ENCODE measurements around the gene PPTC7. TPM values are rescaled to one million over a fixed set of nuclear protein-coding genes. Genes with fewer than 3 reads are reported as not detected.

Gene PPTC7
- total RNA-seq, 1 donor from 2014 or later = 13.3 TPM

- Mint-ChIP-seq H3K4me3 (ENCODE audit: unreplicated experiment) (no peak overlapping the region), H3K27ac (ENCODE audit: unreplicated experiment) (no peak overlapping the region), H3K9me3 (ENCODE audit: unreplicated experiment) (no peaks in the 10 kb centered on the region), H3K36me3 (ENCODE audit: unreplicated experiment) (peaks cover 23% of the 10 kb centered on the region), H3K27me3 (ENCODE audit: unreplicated experiment) (no peaks in the 10 kb centered on the region), H3K4me1 (ENCODE audit: unreplicated experiment) (no peaks in the 10 kb centered on the region)
- DNase-seq (ENCODE audit: extremely low spot score, unreplicated experiment) = no peak
- no peak for TF ChIP-seq CTCF (IDR thresholded peaks at IDR 0.05)
These were observed 48.3 kb downstream of the PPTC7 start for GRCh38 chr12:110534811-110535210.

- no peak overlapping the region for H3K27ac Mint-ChIP-seq (ENCODE audit: unreplicated experiment)
- DNase-seq (ENCODE audit: extremely low spot score, unreplicated experiment) = no peak
- no peaks in the 10 kb centered on the region for H3K4me1 Mint-ChIP-seq (ENCODE audit: unreplicated experiment)
These were observed 49.5 kb downstream of the PPTC7 start for GRCh38 chr12:110533607-110534006.

GRCh38 chr12:110532644-110533043 lies 50.5 kb downstream of the PPTC7 start:
- no peak overlapping the region for H3K27ac Mint-ChIP-seq (ENCODE audit: unreplicated experiment)
- no peaks in the 10 kb centered on the region for H3K9me3 Mint-ChIP-seq (ENCODE audit: unreplicated experiment)
- H3K27me3 Mint-ChIP-seq (ENCODE audit: unreplicated experiment) = no peaks in the 10 kb centered on the region
- H3K4me1 Mint-ChIP-seq (ENCODE audit: unreplicated experiment) = no peaks in the 10 kb centered on the region
- TF ChIP-seq CTCF (IDR thresholded peaks at IDR 0.05) = no peak
- no peak for DNase-seq (ENCODE audit: extremely low spot score, unreplicated experiment)
- no peak overlapping the region for H3K4me3 Mint-ChIP-seq (ENCODE audit: unreplicated experiment)
- H3K36me3 Mint-ChIP-seq (ENCODE audit: unreplicated experiment) = peaks cover 12% of the 10 kb centered on the region

More at GRCh38 chr12:110533607-110534006, 49.5 kb downstream of the PPTC7 start:
- Mint-ChIP-seq H3K9me3 (ENCODE audit: unreplicated experiment) (no peaks in the 10 kb centered on the region), H3K4me3 (ENCODE audit: unreplicated experiment) (no peak overlapping the region), H3K36me3 (ENCODE audit: unreplicated experiment) (peaks cover 17% of the 10 kb centered on the region), H3K27me3 (ENCODE audit: unreplicated experiment) (no peaks in the 10 kb centered on the region)
- no peak for TF ChIP-seq CTCF (IDR thresholded peaks at IDR 0.05)

- peaks cover 12% of the 10 kb centered on the region for H3K36me3 Mint-ChIP-seq (ENCODE audit: unreplicated experiment)
- no peaks in the 10 kb centered on the region for H3K9me3 Mint-ChIP-seq (ENCODE audit: unreplicated experiment)
- no peaks in the 10 kb centered on the region for H3K4me1 Mint-ChIP-seq (ENCODE audit: unreplicated experiment)
- no peak for TF ChIP-seq CTCF (IDR thresholded peaks at IDR 0.05)
- no peak overlapping the region for H3K27ac Mint-ChIP-seq (ENCODE audit: unreplicated experiment)
- no peak for DNase-seq (ENCODE audit: extremely low spot score, unreplicated experiment)
- H3K4me3 Mint-ChIP-seq (ENCODE audit: unreplicated experiment) = no peak overlapping the region
- H3K27me3 Mint-ChIP-seq (ENCODE audit: unreplicated experiment) = no peaks in the 10 kb centered on the region
These were observed 51.3 kb downstream of the PPTC7 start for GRCh38 chr12:110531741-110532333.

GRCh38 chr12:110530511-110530910 lies 52.6 kb downstream of the PPTC7 start:
- no peak overlapping the region for H3K27ac Mint-ChIP-seq (ENCODE audit: unreplicated experiment)
- no peaks in the 10 kb centered on the region for H3K27me3 Mint-ChIP-seq (ENCODE audit: unreplicated experiment)
- H3K4me1 Mint-ChIP-seq (ENCODE audit: unreplicated experiment) = no peaks in the 10 kb centered on the region
- no peak for DNase-seq (ENCODE audit: extremely low spot score, unreplicated experiment)
- H3K36me3 Mint-ChIP-seq (ENCODE audit: unreplicated experiment) = peaks cover 9% of the 10 kb centered on the region
- H3K9me3 Mint-ChIP-seq (ENCODE audit: unreplicated experiment) = no peaks in the 10 kb centered on the region
- TF ChIP-seq CTCF (IDR thresholded peaks at IDR 0.05) = no peak
- H3K4me3 Mint-ChIP-seq (ENCODE audit: unreplicated experiment) = no peak overlapping the region

Data from osteocyte (in vitro differentiated cells).